B cell (primary cell): ENCODE measurements around the gene SKOR1. TPM values are rescaled to one million over a fixed set of nuclear protein-coding genes. Genes with fewer than 3 reads are reported as not detected.
A peak's percentile ranks its signal among the peaks of the same experiment; 100 is the strongest.

Experiments
- ATAC-seq: fragments of 200-7000 bp; cut with Tn5 transposase; one replicate; pipeline ENCODE4 v1.10.0; 2021; ENCODE audit warnings: low read depth, mild to moderate bottlenecking, moderate number of reproducible peaks, moderate library complexity
- CTCF ChIA-PET: fragments of 350-600 bp; sonication (Branson Sonifier 250); formaldehyde crosslinking; loops from one replicate; lab custom pipeline; 2021; ENCODE audit warnings: antibody characterized with exemption, inconsistent platforms; lab: Charles Lee
- POLR2A ChIA-PET: fragments of 350-600 bp; sonication (Branson Sonifier 250); formaldehyde crosslinking; loops from one replicate; lab custom pipeline; 2021; ENCODE audit warnings: antibody characterized with exemption; lab: Charles Lee
- DNase-seq: peaks from one replicate; pipeline ENCODE4 v3.0.0; 2013
- H2AFZ ChIP-seq: 2 replicates; pipeline ENCODE4 v1.6.1; 2012; ENCODE audit warnings: mild to moderate bottlenecking, low read depth, low read length; ENCODE audit not compliant: insufficient read depth, poor library complexity, severe bottlenecking
- H3K27ac ChIP-seq, 2 donors: 1 replicate in 1 of 2; 2 replicates in 1 of 2; pipeline ENCODE4 v1.5.1; 2012 to 2013; ENCODE audit warnings: low read length in 2 of 2, mild to moderate bottlenecking in 2 of 2, moderate library complexity in 1 of 2
- H3K27me3 ChIP-seq, 4 experiments: fragments of 200-600 bp in 1 of 4; sonication (generic) in 1 of 4; replicated peaks in 1 of 4; 1 replicate in 2 of 4; 2 replicates in 2 of 4; pipeline versions ENCODE4 v1.6.1 to v1.7.0; 2013 to 2016; ENCODE audit warnings: low read length in 3 of 4, mild to moderate bottlenecking in 2 of 4, mixed read lengths in 1 of 4, moderate library complexity in 1 of 4; ENCODE audit not compliant: insufficient read depth in 4 of 4, control insufficient read depth in 3 of 4; ENCODE audit errors: control extremely low read depth in 1 of 4
- H3K36me3 ChIP-seq, 2 experiments: replicated peaks in 1 of 2; 1 replicate in 1 of 2; 2 replicates in 1 of 2; pipeline versions ENCODE4 v1.6.1 to v1.7.1; 2013; ENCODE audit warnings: low read length in 1 of 2; ENCODE audit not compliant: insufficient read depth in 2 of 2, control insufficient read depth in 1 of 2; ENCODE audit errors: control extremely low read depth in 1 of 2, extremely low read depth in 1 of 2
- H3K4me1 ChIP-seq, 2 donors: fragments of 200-600 bp in 1 of 2; sonication (generic) in 1 of 2; 1 replicate in 1 of 2; 2 replicates in 1 of 2; pipeline versions ENCODE4 v1.5.1 to v1.6.1; 2013 to 2017; ENCODE audit warnings: low read length in 2 of 2; ENCODE audit not compliant: control insufficient read depth in 2 of 2, insufficient read depth in 2 of 2
- H3K4me2 ChIP-seq: replicated peaks from 2 replicates; pipeline ENCODE3; 2012; ENCODE audit warnings: mild to moderate bottlenecking, low read depth, low read length; ENCODE audit not compliant: poor library complexity, severe bottlenecking
- H3K4me3 ChIP-seq, 5 experiments: fragments of 200-600 bp in 1 of 5; sonication (generic) in 1 of 5; 1 replicate in 3 of 5; 2 replicates in 2 of 5; pipeline versions ENCODE4 v1.5.1 to v1.7.0; 2011 to 2016; ENCODE audit warnings: low read length in 4 of 5, mild to moderate bottlenecking in 4 of 5, low read depth in 2 of 5, control low read depth in 1 of 5, moderate library complexity in 1 of 5; ENCODE audit not compliant: insufficient read depth in 1 of 5; ENCODE audit errors: control extremely low read depth in 1 of 5, extremely low read depth in 1 of 5
- H3K79me2 ChIP-seq: fragments of 200-600 bp; sonication (generic); one replicate; pipeline ENCODE4 v1.6.0; 2016; ENCODE audit warnings: low read length; ENCODE audit not compliant: control insufficient read depth, insufficient read depth
- H3K9ac ChIP-seq: fragments of 200-600 bp; sonication (generic); 2 replicates; pipeline ENCODE4 v1.6.1; 2017; ENCODE audit warnings: mild to moderate bottlenecking, low read length, moderate library complexity
- H3K9me3 ChIP-seq, 3 donors: one replicate each; pipeline versions ENCODE4 v1.6.1 to v1.7.1; 2013; ENCODE audit warnings: low read length in 2 of 3; ENCODE audit not compliant: control insufficient read depth in 2 of 3, insufficient read depth in 1 of 3; ENCODE audit errors: control extremely low read depth in 1 of 3
- H4K20me1 ChIP-seq: 2 replicates; pipeline ENCODE4 v1.6.0; 2012; ENCODE audit warnings: mild to moderate bottlenecking, low read length; ENCODE audit not compliant: insufficient read depth, control insufficient read depth, poor library complexity, severe bottlenecking
- H3K27ac Mint-ChIP-seq: one replicate; pipeline ENCODE4 v1.8.0; 2021; ENCODE audit warnings: mixed read lengths
- H3K27me3 Mint-ChIP-seq: one replicate; pipeline ENCODE4 v1.8.0; 2021; ENCODE audit warnings: mixed read lengths
- H3K4me1 Mint-ChIP-seq: one replicate; pipeline ENCODE4 v1.8.0; 2021; ENCODE audit warnings: mixed read lengths
- H3K4me3 Mint-ChIP-seq: one replicate; pipeline ENCODE4 v1.8.0; 2021; ENCODE audit warnings: mixed read lengths
- H3K9me3 Mint-ChIP-seq: one replicate; pipeline ENCODE4 v1.8.0; 2022; ENCODE audit warnings: mixed read lengths; ENCODE audit not compliant: insufficient read depth
- CTCF ChIP-seq: fragments of 200-600 bp; IDR thresholded peaks from one replicate; pipeline ENCODE4 v1.8.0; 2022; ENCODE audit warnings: antibody characterized with exemption, mild to moderate bottlenecking
- EZH2 ChIP-seq: IDR thresholded peaks from 2 replicates; pipeline ENCODE4 v1.6.1; 2012; ENCODE audit warnings: borderline replicate concordance, low read depth, mild to moderate bottlenecking, moderate library complexity, low read length; ENCODE audit not compliant: insufficient read depth, poor library complexity, severe bottlenecking
- WGBS: methylation state at CpG from one replicate; pipeline ENCODE4 v1.1.5; 2013; ENCODE audit warnings: missing lambda C conversion rate; ENCODE audit not compliant: insufficient coverage; 5-methylcytosine and 5-hydroxymethylcytosine counted together
- intact Hi-C: fragments of 100-400 bp; cut with micrococcal nuclease; formaldehyde crosslinking; loops from one replicate; pipeline ENCODE4 v1.10.0; 2022
- polyA plus RNA-seq: library from polyadenylated mRNA; depleted of rRNA; stranded (reverse); fragments of >200 nt; gene quantifications from 2 replicates; pipeline ENCODE4 v1.2.3, GENCODE V29; 2012
- total RNA-seq, 2 donors: library from RNA; stranded (reverse); fragments of 120-200 nt in 1 of 2; gene quantifications; 1 replicate in 1 of 2; 2 replicates in 1 of 2; pipeline versions ENCODE4 v1.2.3 to v1.2.4, GENCODE V29; 2013 to 2022

Gene SKOR1
- total and polyA plus RNA-seq, 2 donors (not counting 1 experiment from before 2014, with no cell fraction given) = 0.37 to 0.67 TPM

GRCh38 chr15:67832031-67832551 is 6.8 kb downstream of the SKOR1 start:
- Histone ChIP-seq H3K27me3 (peaks cover 4 to 93% (median 67%) of the 10 kb centered on the region in 4 experiments), H3K36me3 (no peaks in the 10 kb centered on the region), H3K4me1 (peaks cover 64 to 72% of the 10 kb centered on the region in 2 donors), H4K20me1 (peaks cover 4% of the 10 kb centered on the region), H2AFZ (no peak overlapping the region), H3K4me3 (no peak overlapping the region), H3K79me2 (no peaks in the 10 kb centered on the region), H3K4me2 (peak overlapping the region; percentile 89), H3K9me3 (peaks cover 0 to 72% (median 6%) of the 10 kb centered on the region in 3 donors), H3K27ac (no peak overlapping the region), H3K9ac (no peak overlapping the region)
- Mint-ChIP-seq H3K9me3 (no peaks in the 10 kb centered on the region), H3K4me3 (no peak overlapping the region), H3K4me1 (peaks cover 60% of the 10 kb centered on the region), H3K27me3 (peaks cover 65% of the 10 kb centered on the region), H3K27ac (no peak overlapping the region)
- ATAC-seq (no peak), DNase-seq (peak; percentile 41)
- TF ChIP-seq EZH2 = no peak
- no peak for TF ChIP-seq CTCF
- 27% methylated on average over 9 of the region's 9 CpGs for WGBS
- ChIA-PET CTCF (interaction anchor here (0.9 to 16.8 kb wide), 7 partner anchors 9 to 375 kb away, joined by 3 to 237 read pairs (median 7); no protein-coding TSS in a partner anchor), POLR2A (interaction anchor here (1.7 to 2.0 kb wide), 2 partner anchors 9 to 48 kb away, joined by 5 to 10 read pairs; no protein-coding TSS in a partner anchor)
- intact Hi-C loops = no loop called here
